OCI-LY1 (cell line): ENCODE data around the gene KCNT2.

Source experiments
- CTCF ChIP-seq: fragments of 200-600 bp; sonication (generic), shearing (Covaris generic); IDR thresholded peaks from 2 replicates; pipeline ENCODE4 v1.5.1; 2017; ENCODE audit warnings: mild to moderate bottlenecking, antibody characterized with exemption, low read length, moderate library complexity, mixed read lengths
- EZH2 ChIP-seq: fragments of 200-600 bp; sonication (generic), shearing (Covaris generic); IDR thresholded peaks from 2 replicates; pipeline ENCODE4 v1.8.0; 2017; ENCODE audit warnings: borderline replicate concordance, mixed run types, mild to moderate bottlenecking, antibody characterized with exemption, low read length, moderate library complexity, mixed read lengths

DNA sequence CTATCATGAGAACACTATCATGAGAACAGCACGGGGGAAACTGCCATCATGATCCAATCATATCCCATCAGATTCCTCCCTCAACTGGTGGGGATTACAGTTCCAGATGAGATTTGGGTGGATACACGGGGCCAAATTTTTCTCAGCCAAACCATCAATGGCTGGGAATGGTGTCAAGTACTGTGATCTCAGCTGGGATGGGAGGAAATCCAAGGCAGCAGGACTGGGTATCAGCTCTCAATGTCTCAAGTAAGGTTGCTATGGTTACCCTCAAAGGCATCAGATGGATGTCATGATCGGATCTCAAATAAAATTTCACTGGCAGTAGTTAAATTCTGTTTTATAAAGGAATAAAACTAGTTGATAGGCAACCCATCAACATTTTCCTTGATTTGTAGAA lies 399.0 kb downstream of the KCNT2 start:
- TF ChIP-seq CTCF (no peak), EZH2 (no peak)
